GM13977 (cell line): Measurements from ENCODE around the gene NLGN2.

Source experiments
- DNase-seq: peaks from one replicate; pipeline ENCODE4 v3.0.0; 2012; ENCODE audit warnings: low spot score
- in situ Hi-C: fragments of 300-500 bp; cut with MboI; formaldehyde crosslinking; loops from one replicate; pipeline ENCODE4 v1.12.0; 2022; ENCODE audit warnings: low sequenced_read_pairs, low pct_unique_long_range_greater_than_20kb, mixed read lengths, inconsistent platforms; ENCODE audit not compliant: unreplicated experiment
- TF ChIP-seq, protein P1 (sequence below): IDR thresholded peaks from 2 replicates; pipeline ENCODE4 v1.5.1; 2012; ENCODE audit warnings: mild to moderate bottlenecking, control low read depth; ENCODE audit not compliant: insufficient read depth; ENCODE audit errors: extremely low read depth, missing control alignments

NLGN2 gene

DNA sequence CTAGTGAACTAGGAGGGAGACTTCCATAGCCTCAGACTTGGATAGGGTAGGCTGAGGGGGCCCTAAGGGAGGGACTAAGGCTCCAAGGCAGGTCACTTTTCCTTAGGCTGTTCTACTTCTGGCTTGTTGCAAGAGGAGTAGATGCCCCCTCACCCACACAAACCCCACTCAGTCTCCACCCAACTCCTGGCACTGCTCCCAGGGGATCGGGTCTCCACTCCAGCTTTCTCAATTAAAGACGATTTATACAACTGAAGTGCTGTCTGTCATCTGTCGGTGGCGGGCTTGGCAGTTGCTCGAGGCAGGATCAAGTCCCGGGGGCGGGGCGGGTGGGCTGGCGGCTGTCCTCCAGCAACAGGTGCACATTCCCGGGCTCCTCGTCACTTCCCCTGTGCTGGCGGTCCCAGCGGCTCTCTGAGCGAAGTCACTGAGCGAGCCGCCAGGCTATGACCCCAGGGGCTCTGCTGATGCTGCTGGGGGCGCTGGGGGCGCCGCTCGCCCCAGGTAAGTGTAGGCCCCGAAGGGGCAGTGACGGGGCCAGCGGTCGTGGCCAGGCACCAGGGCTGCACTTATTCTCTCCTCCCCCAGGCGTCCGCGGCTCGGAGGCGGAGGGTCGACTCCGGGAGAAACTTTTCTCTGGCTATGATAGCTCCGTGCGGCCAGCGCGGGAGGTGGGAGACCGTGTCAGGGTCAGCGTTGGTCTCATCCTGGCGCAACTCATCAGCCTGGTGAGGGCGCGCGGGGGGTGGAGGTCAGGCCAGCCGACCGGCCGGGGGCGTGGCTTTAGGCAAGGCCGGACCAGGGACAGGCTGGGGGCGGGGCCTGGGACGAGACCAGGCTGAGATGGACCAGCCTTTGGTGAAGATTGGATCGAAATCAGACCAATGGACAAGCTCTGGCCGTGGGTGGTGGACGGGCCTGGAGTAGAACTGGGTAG, 37.3 kb downstream of the NLGN2 start, which contains the start of gene CHRNB1:
TSS of gene CHRNB1 (plus strand) at position 380 of the 937 bp plus-strand sequence. CDS start at position 447, 67 bp downstream.
- DNase-seq, result peak; percentile 67
- TF ChIP-seq, protein P1, sequence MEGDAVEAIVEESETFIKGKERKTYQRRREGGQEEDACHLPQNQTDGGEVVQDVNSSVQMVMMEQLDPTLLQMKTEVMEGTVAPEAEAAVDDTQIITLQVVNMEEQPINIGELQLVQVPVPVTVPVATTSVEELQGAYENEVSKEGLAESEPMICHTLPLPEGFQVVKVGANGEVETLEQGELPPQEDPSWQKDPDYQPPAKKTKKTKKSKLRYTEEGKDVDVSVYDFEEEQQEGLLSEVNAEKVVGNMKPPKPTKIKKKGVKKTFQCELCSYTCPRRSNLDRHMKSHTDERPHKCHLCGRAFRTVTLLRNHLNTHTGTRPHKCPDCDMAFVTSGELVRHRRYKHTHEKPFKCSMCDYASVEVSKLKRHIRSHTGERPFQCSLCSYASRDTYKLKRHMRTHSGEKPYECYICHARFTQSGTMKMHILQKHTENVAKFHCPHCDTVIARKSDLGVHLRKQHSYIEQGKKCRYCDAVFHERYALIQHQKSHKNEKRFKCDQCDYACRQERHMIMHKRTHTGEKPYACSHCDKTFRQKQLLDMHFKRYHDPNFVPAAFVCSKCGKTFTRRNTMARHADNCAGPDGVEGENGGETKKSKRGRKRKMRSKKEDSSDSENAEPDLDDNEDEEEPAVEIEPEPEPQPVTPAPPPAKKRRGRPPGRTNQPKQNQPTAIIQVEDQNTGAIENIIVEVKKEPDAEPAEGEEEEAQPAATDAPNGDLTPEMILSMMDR, result no peak
- in situ Hi-C loops, result no loop called here

DNA sequence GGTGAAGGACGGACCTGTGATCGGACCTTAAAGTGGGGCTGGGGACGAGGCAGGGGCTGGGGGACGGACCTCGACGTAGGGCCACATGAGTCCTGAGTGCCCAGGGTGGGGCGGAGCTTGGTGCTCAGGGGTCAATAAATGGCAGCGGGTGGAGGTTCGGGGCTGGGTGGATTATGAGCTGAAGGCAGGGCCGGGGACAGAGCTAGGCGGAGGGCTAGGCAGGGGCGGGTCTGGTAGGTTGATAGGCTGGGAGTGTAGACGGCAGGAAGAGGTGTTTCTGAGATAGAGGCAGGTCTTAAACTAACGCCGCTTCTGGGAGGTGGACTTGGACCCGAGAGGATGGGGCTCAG, 37.9 kb downstream of the NLGN2 start:
- in situ Hi-C loops, result no loop called here
- peak; percentile 74 for DNase-seq
- TF ChIP-seq, protein P1, result no peak

DNA sequence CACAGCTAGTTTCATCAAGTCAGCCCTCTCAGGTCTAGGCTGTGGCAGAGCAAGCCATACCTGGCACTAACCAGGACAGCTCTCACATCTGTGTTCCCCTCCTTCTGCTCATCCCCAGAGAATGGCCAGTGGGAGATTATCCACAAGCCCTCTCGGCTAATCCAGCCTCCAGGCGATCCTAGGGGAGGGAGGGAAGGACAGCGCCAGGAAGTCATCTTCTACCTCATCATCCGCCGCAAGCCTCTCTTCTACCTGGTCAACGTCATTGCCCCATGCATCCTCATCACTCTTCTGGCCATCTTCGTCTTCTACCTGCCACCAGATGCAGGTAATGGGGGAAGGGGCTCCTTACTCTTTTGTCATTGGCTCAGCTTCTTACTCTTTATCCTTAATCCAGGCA, 40.8 kb downstream of the NLGN2 start:
- in situ Hi-C loops, result no loop called here
- TF ChIP-seq, protein P1, result no peak
- no peak for DNase-seq

DNA sequence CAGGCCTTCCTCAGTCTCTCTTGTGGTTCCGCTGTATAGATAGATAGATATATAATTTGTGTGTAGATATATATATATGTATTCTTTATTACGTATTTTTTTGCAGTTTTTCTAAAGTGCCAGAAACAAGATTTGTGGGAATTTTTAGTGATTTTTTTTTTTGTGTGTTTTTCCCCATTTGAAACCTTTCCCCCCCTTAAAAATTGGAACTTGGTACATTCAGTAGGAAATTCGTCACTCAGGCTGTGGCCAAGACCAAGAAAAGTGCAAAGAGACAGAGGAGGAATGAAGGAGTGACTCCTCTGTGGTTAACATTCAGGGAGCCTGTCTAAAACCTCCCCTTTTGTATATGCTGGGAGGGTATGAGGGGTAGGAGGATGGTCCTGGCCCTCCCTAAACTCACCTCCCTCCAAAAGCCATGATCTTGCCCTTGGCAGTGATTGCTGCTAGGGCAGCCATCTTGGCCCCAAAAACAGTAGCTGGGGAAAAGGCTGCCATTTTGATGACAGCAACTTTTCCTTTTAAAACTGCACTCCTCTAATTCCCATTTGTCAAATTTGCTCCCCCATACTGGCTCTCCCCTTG, 52.4 kb downstream of the NLGN2 start:
- no peak for DNase-seq
- in situ Hi-C loops, result no loop called here

DNA sequence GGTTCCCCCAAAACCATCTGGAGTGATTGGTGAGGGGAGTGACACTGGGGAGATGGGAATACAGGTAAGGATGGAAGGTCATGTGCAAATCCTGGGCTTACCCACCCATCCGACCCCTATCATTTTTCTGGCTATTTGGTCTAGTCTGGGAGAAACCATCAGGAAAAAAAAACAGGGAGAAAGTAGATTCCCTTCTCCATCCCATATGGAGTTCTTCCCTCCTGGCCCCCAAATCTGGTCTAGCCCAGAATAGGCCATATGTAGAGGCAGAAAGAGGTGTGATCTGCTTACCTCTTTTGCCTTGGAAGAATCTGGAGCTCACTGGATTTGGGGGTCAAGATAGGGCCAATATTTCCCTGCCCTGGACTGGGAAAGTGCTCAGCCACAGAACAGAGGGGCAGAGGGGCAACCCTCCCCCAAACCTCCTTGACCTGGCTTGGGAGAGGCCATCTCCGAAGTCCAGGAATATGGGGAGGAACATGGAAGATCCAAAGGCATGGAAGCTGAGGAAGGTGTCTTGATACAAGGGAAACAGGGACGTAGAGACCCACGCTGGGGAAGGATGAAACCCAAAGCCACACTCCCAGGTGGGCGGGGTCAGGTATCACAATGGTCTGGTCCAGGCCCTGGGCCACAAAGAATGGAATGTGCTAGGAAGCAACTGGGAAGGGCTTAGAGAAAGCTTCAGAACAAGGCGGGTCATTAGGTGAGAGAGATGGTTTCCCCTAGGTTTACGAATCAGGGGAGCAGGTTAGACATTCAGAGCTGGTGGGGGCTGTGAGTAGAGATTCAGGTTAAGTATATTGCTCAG, 53.4 kb downstream of the NLGN2 start:
- DNase-seq, result no peak
- in situ Hi-C loops, result no loop called here
- TF ChIP-seq, protein P1, result no peak

More for the DNA sequence above, 52.4 kb downstream of the NLGN2 start:
- TF ChIP-seq, protein P1, result no peak
